Trophoblast cell (in vitro differentiated cells and primary cell): ENCODE results near the gene RPL13. TPM values are rescaled to one million over a fixed set of nuclear protein-coding genes. Genes with fewer than 3 reads are reported as not detected.

Experiments used
- DNase-seq, 2 donors: peaks; one replicate each; pipeline ENCODE4 v3.0.0-alpha.2; 2016
- H2AFZ ChIP-seq: 2 replicates; pipeline ENCODE4 v1.6.1; 2013; ENCODE audit warnings: low read length, moderate library complexity, mild to moderate bottlenecking; ENCODE audit not compliant: insufficient read depth, poor library complexity
- H2AK5ac ChIP-seq: 2 replicates; pipeline ENCODE4 v1.6.1; 2013; ENCODE audit warnings: mild to moderate bottlenecking, low read length
- H2BK120ac ChIP-seq: 2 replicates; pipeline ENCODE4 v1.6.1; 2013; ENCODE audit warnings: low read length, mild to moderate bottlenecking, moderate library complexity; ENCODE audit not compliant: insufficient read depth, poor library complexity
- H2BK12ac ChIP-seq: 2 replicates; pipeline ENCODE4 v1.6.1; 2013; ENCODE audit warnings: mild to moderate bottlenecking, low read length, moderate library complexity
- H2BK5ac ChIP-seq: 2 replicates; pipeline ENCODE4 v1.6.1; 2013; ENCODE audit warnings: low read length, low read depth, moderate library complexity, mild to moderate bottlenecking; ENCODE audit not compliant: poor library complexity
- H3K14ac ChIP-seq: 2 replicates; pipeline ENCODE4 v1.6.1; 2013; ENCODE audit warnings: mild to moderate bottlenecking, low read length
- H3K18ac ChIP-seq: 2 replicates; pipeline ENCODE4 v1.6.1; 2013; ENCODE audit warnings: mild to moderate bottlenecking, low read length
- H3K23ac ChIP-seq: 2 replicates; pipeline ENCODE4 v1.6.1; 2013; ENCODE audit warnings: low read length
- H3K27ac ChIP-seq: 2 replicates; pipeline ENCODE4 v1.5.1; 2013; ENCODE audit warnings: low read depth, mild to moderate bottlenecking, inconsistent platforms, low read length, moderate library complexity
- H3K27me3 ChIP-seq: 2 replicates; pipeline ENCODE4 v1.6.1; 2013; ENCODE audit warnings: inconsistent platforms, mild to moderate bottlenecking, low read length, moderate library complexity; ENCODE audit not compliant: insufficient read depth
- H3K36me3 ChIP-seq, 2 experiments: 1 replicate in 1 of 2; 2 replicates in 1 of 2; pipeline ENCODE4 v1.6.1; 2013; ENCODE audit warnings: low read length in 2 of 2, mild to moderate bottlenecking in 2 of 2, moderate library complexity in 1 of 2; ENCODE audit not compliant: insufficient read depth in 2 of 2, control insufficient read depth in 1 of 2
- H3K4ac ChIP-seq: 2 replicates; pipeline ENCODE4 v1.6.1; 2013; ENCODE audit warnings: low read depth, mild to moderate bottlenecking, low read length, moderate library complexity
- H3K4me1 ChIP-seq, 2 experiments: 1 replicate in 1 of 2; 2 replicates in 1 of 2; pipeline ENCODE4 v1.6.1; 2013; ENCODE audit warnings: low read length in 2 of 2, mild to moderate bottlenecking in 2 of 2, moderate library complexity in 1 of 2; ENCODE audit not compliant: insufficient read depth in 2 of 2, control insufficient read depth in 1 of 2
- H3K4me2 ChIP-seq: 2 replicates; pipeline ENCODE4 v1.6.1; 2013; ENCODE audit warnings: inconsistent platforms, mild to moderate bottlenecking, low read length, moderate library complexity
- H3K4me3 ChIP-seq: 2 replicates; pipeline ENCODE4 v1.5.1; 2013; ENCODE audit warnings: mild to moderate bottlenecking, low read depth, low read length, inconsistent platforms
- H3K79me1 ChIP-seq: one replicate; pipeline ENCODE4 v1.6.1; 2013; ENCODE audit warnings: low read length
- H3K79me2 ChIP-seq: 2 replicates; pipeline ENCODE4 v1.6.1; 2013; ENCODE audit warnings: low read length, mild to moderate bottlenecking; ENCODE audit not compliant: control insufficient read depth, insufficient read depth, poor library complexity
- H3K9ac ChIP-seq: 2 replicates; pipeline ENCODE4 v1.6.1; 2013; ENCODE audit warnings: mild to moderate bottlenecking, low read length
- H3K9me3 ChIP-seq: 2 replicates; pipeline ENCODE4 v1.6.1; 2013; ENCODE audit warnings: low read depth, mild to moderate bottlenecking, control low read depth, inconsistent platforms, low read length; ENCODE audit not compliant: insufficient read depth
- H4K12ac ChIP-seq: 2 replicates; pipeline ENCODE4 v1.6.1; 2013; ENCODE audit warnings: low read depth, mild to moderate bottlenecking, low read length, moderate library complexity
- H4K8ac ChIP-seq: 2 replicates; pipeline ENCODE4 v1.6.1; 2013; ENCODE audit warnings: low read depth, mild to moderate bottlenecking, low read length, moderate library complexity
- H4K91ac ChIP-seq: one replicate; pipeline ENCODE4 v1.6.1; 2013; ENCODE audit warnings: low read depth, mild to moderate bottlenecking, low read length, moderate library complexity
- WGBS: extraction: QIAGEN DNeasy Blood & Tissue Kit; methylation state at CpG from one replicate; pipeline ENCODE4 v1.1.7; 2013; ENCODE audit warnings: missing lambda C conversion rate; ENCODE audit not compliant: insufficient read length, insufficient coverage; ENCODE audit errors: extremely low coverage; 5-methylcytosine and 5-hydroxymethylcytosine counted together
- polyA plus RNA-seq: library from polyadenylated mRNA; stranded (reverse); fragments of 200-250 nt; gene quantifications from 2 replicates; pipeline ENCODE4 v1.2.3, GENCODE V29; 2013

The RPL13 gene
- 2,265 and 2,343 TPM in 2 replicates for polyA plus RNA-seq

GRCh38 chr16:89560378-89561141 lies at the start of gene RPL13:
Gene RPL13, plus strand, starts transcription at chr16:89560682. Its CDS starts 278 bp downstream, at chr16:89560960.
- DNase-seq: peak; percentile 98
- Histone ChIP-seq H2BK12ac (no peak within 1 kb of the TSS), H2AK5ac (peak within 1 kb of the TSS; percentile 80), H3K4me2 (peak within 1 kb of the TSS; percentile 87), H3K14ac (peak within 1 kb of the TSS; percentile 97), H3K4me1 (peaks cover 17 to 21% of the 10 kb centered on the region in 2 experiments), H3K18ac (peak within 1 kb of the TSS; percentile 93), H3K79me1 (peaks cover 11% of the 10 kb centered on the region), H4K91ac (peak within 1 kb of the TSS; percentile 94), H3K27ac (peak within 1 kb of the TSS; percentile 97), H4K8ac (peak within 1 kb of the TSS; percentile 98), H3K9me3 (no peaks in the 10 kb centered on the region), H3K79me2 (peaks cover 17% of the 10 kb centered on the region), H3K23ac (peak within 1 kb of the TSS; percentile 2), H2AFZ (peak within 1 kb of the TSS; percentile 89), H3K27me3 (no peaks in the 10 kb centered on the region), H3K4me3 (peak within 1 kb of the TSS; percentile 95), H3K36me3 (peaks cover 50 to 57% of the 10 kb centered on the region in 2 experiments), H4K12ac (peak within 1 kb of the TSS; percentile 96), H2BK5ac (peak within 1 kb of the TSS; percentile 91), H3K4ac (peak within 1 kb of the TSS; percentile 96), H3K9ac (peak within 1 kb of the TSS; percentile 100), H2BK120ac (peak within 1 kb of the TSS; percentile 60)
- no CpG with 5 or more reads among the region's 87 CpGs for WGBS

GRCh38 chr16:89511374-89511773 lies 49.1 kb upstream of the RPL13 start:
- peaks cover 3 to 4% of the 10 kb centered on the region in 2 experiments for H3K4me1 ChIP-seq
- H3K36me3 ChIP-seq: peaks cover 30 to 33% of the 10 kb centered on the region in 2 experiments
- H3K4ac ChIP-seq: no peak overlapping the region
- no peak overlapping the region for H3K4me3 ChIP-seq
- H3K14ac ChIP-seq: no peak overlapping the region
- H3K23ac ChIP-seq: no peak overlapping the region
- no peak overlapping the region for H3K27ac ChIP-seq
- no peak overlapping the region for H4K8ac ChIP-seq
- no peaks in the 10 kb centered on the region for H3K9me3 ChIP-seq
- no CpG with 5 or more reads among the region's 8 CpGs for WGBS
- H2AFZ ChIP-seq: no peak overlapping the region
- no peak overlapping the region for H2BK5ac ChIP-seq
- no peak overlapping the region for H4K91ac ChIP-seq
- no peak for DNase-seq
- H2AK5ac ChIP-seq: no peak overlapping the region
- no peak overlapping the region for H3K9ac ChIP-seq
- peaks cover 11% of the 10 kb centered on the region for H3K79me1 ChIP-seq
- H2BK12ac ChIP-seq: no peak overlapping the region
- H3K79me2 ChIP-seq: peaks cover 12% of the 10 kb centered on the region
- no peak overlapping the region for H3K4me2 ChIP-seq
- H2BK120ac ChIP-seq: no peak overlapping the region
- H4K12ac ChIP-seq: no peak overlapping the region
- H3K18ac ChIP-seq: no peak overlapping the region
- H3K27me3 ChIP-seq: no peaks in the 10 kb centered on the region

DNA sequence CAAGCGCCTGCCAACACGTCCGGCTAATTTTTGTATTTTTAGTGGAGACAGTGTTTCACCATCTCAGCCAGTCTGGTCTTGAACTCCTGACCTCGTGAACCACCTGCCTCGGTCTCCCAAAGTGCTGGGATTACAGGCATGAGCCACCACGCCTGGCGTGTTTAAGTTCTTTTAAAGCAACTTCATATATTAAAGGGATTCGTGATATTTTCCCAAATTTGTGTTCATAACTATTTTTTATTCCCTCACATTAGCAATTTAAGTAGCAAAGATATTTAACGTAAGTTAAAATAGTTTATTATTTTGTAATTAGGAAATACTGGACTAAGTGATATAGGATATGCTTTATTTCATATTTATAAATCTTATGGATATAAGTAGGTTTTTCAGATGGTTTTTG lies 48.0 kb upstream of the RPL13 start:
- Histone ChIP-seq H3K79me1 (peaks cover 11% of the 10 kb centered on the region), H3K9me3 (no peaks in the 10 kb centered on the region), H3K79me2 (peaks cover 12% of the 10 kb centered on the region), H3K27me3 (no peaks in the 10 kb centered on the region), H4K8ac (no peak overlapping the region), H3K23ac (no peak overlapping the region), H3K18ac (no peak overlapping the region), H2BK5ac (no peak overlapping the region), H3K36me3 (peaks cover 38 to 41% of the 10 kb centered on the region in 2 experiments), H2AK5ac (no peak overlapping the region), H3K4me2 (no peak overlapping the region), H4K91ac (no peak overlapping the region), H3K27ac (no peak overlapping the region), H2AFZ (no peak overlapping the region), H3K4me3 (no peak overlapping the region), H3K4ac (no peak overlapping the region), H4K12ac (no peak overlapping the region), H2BK120ac (no peak overlapping the region), H2BK12ac (no peak overlapping the region), H3K9ac (no peak overlapping the region), H3K4me1 (peaks cover under 1% of the 10 kb centered on the region in 2 experiments), H3K14ac (no peak overlapping the region)
- no peak for DNase-seq
- WGBS: no CpG with 5 or more reads among the region's 9 CpGs

DNA sequence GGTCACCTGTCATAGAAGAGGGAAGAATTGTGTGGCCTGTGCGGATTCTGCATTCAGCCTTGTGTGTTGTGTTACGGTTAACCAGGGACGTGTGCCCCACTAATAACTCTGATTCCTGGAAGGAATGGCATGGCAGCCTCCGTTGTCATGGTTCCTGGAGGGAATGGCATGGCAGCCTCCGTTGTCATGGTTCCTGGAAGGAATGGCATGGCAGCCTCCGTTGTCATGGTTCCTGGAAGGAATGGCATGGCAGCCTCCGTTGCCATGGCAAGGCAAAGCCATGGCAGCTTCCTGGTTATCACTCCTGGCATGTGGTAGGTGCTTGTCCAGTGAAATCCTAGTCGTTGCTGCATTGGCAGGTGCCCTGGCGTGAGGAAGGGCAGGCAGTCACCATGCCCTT lies 43.4 kb upstream of the RPL13 start:
- H4K12ac ChIP-seq: no peak overlapping the region
- no peak overlapping the region for H3K4me2 ChIP-seq
- no peak overlapping the region for H3K14ac ChIP-seq
- H3K79me1 ChIP-seq: no peaks in the 10 kb centered on the region
- H2AK5ac ChIP-seq: no peak overlapping the region
- no peaks in the 10 kb centered on the region for H3K27me3 ChIP-seq
- H2BK5ac ChIP-seq: no peak overlapping the region
- no peak overlapping the region for H4K91ac ChIP-seq
- no peak overlapping the region for H3K27ac ChIP-seq
- DNase-seq: no peak
- H3K9me3 ChIP-seq: peaks cover 3% of the 10 kb centered on the region
- H3K23ac ChIP-seq: no peak overlapping the region
- no peak overlapping the region for H2BK12ac ChIP-seq
- peaks cover 61 to 63% of the 10 kb centered on the region in 2 experiments for H3K36me3 ChIP-seq
- no peaks in the 10 kb centered on the region for H3K4me1 ChIP-seq
- no peak overlapping the region for H2BK120ac ChIP-seq
- no peaks in the 10 kb centered on the region for H3K79me2 ChIP-seq
- WGBS: no CpG with 5 or more reads among the region's 9 CpGs
- no peak overlapping the region for H3K4ac ChIP-seq
- no peak overlapping the region for H2AFZ ChIP-seq
- H3K9ac ChIP-seq: no peak overlapping the region
- no peak overlapping the region for H3K4me3 ChIP-seq
- H4K8ac ChIP-seq: no peak overlapping the region
- no peak overlapping the region for H3K18ac ChIP-seq
